ENCODE measurements around the gene WRNIP1.

WRNIP1 gene

GRCh38 chr6:2721219-2721618 is 44.0 kb upstream of the WRNIP1 start:
- DNase-seq: no peak

GRCh38 chr6:2725364-2725988 is 39.7 kb upstream of the WRNIP1 start:
- intact Hi-C loops (cut with DNase I; ENCODE audit: low total_unique reads): no loop called here
- Histone ChIP-seq H3K27me3 (no peaks in the 10 kb centered on the region), H3K4me1 (peaks cover 0 to 8% (median 0%) of the 10 kb centered on the region in 4 donors), H3K4me3 (no peak overlapping the region), H3K27ac (no peak overlapping the region), H3K36me3 (no peaks in the 10 kb centered on the region), H3K9me3 (no peaks in the 10 kb centered on the region)
- DNase-seq: no peak
- TF ChIP-seq CTCF (IDR thresholded peaks at IDR 0.05): no peak

More at GRCh38 chr6:2721219-2721618, 44.0 kb upstream of the WRNIP1 start:
- H3K4me3 ChIP-seq: no peak overlapping the region
- no peak overlapping the region for H3K27ac ChIP-seq
- intact Hi-C loops (cut with DNase I; ENCODE audit: low total_unique reads): no loop called here
- H3K27me3 ChIP-seq: no peaks in the 10 kb centered on the region
- H3K4me1 ChIP-seq: peaks cover 0 to 2% (median 0%) of the 10 kb centered on the region in 4 donors
- no peak for TF ChIP-seq CTCF (IDR thresholded peaks at IDR 0.05)
- H3K9me3 ChIP-seq: no peaks in the 10 kb centered on the region
- H3K36me3 ChIP-seq: no peaks in the 10 kb centered on the region

DNA sequence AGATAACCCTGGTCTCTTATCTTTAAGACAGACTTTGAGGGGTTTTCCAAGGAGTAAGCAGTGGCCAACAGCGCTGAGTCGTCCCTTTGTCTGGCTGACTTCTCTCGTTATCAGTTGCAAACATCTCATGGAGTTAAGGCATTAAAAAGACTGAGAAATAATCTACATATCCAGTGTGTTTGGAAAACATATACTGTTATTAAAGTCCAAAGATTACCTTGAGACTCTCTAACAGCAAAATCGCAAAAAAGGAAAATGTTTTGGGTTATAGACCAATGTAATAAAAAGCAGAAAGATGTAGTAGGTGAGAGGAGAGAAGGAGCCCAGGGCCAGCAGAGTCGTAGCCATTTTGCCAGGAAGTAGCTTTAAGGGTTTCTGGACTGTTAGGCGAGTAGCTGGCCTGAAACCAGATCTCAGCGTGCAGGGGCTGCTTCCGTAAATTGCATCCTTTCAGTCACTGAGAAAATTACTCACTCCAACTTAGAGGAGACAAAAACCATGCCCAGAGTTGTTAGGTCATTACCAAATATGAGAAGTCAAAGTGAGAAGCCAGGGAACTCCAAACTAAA is 39.1 kb upstream of the WRNIP1 start:
- peak in 1 of 2 donors; percentile 71 for DNase-seq
- H3K4me3 ChIP-seq: no peak overlapping the region
- peaks cover 0 to 8% (median 0%) of the 10 kb centered on the region in 4 donors for H3K4me1 ChIP-seq
- intact Hi-C loops (cut with DNase I; ENCODE audit: low total_unique reads): no loop called here
- no peaks in the 10 kb centered on the region for H3K9me3 ChIP-seq
- no peaks in the 10 kb centered on the region for H3K36me3 ChIP-seq
- no peak overlapping the region for H3K27ac ChIP-seq
- no peaks in the 10 kb centered on the region for H3K27me3 ChIP-seq
- TF ChIP-seq CTCF (IDR thresholded peaks at IDR 0.05): no peak

DNA sequence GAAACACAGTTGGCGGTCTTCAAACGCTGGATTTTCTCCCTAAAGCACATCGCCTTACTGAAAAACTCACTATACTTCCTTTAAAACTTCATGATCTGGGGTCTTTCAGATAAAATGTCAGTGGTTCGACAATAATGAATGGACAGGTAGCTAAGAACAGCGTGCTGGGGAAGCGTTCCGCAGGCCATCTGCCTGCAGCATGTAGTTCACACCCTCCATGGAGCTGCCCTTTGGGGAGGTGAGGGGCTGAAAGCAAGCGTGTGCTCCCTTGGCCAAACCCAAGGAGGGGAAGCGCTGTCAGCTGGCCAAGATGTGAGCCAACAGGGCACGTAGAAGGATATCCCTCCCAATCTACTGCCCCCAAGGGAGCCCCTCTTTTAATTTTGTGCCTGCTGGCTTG is 35.3 kb upstream of the WRNIP1 start:
- intact Hi-C loops (cut with DNase I; ENCODE audit: low total_unique reads): no loop called here
- H3K36me3 ChIP-seq: no peaks in the 10 kb centered on the region
- no peak for DNase-seq
- H3K4me3 ChIP-seq: no peak overlapping the region
- no peak for TF ChIP-seq CTCF (IDR thresholded peaks at IDR 0.05)
- no peaks in the 10 kb centered on the region for H3K9me3 ChIP-seq
- no peak overlapping the region for H3K27ac ChIP-seq
- H3K4me1 ChIP-seq: peaks cover 0 to 38% (median 18%) of the 10 kb centered on the region in 4 donors
- H3K27me3 ChIP-seq: no peaks in the 10 kb centered on the region

- Histone ChIP-seq H3K9me3 (no peaks in the 10 kb centered on the region), H3K27ac (no peak overlapping the region), H3K4me1 (peaks cover 0 to 41% (median 18%) of the 10 kb centered on the region in 4 donors), H3K36me3 (no peaks in the 10 kb centered on the region), H3K4me3 (no peak overlapping the region), H3K27me3 (no peaks in the 10 kb centered on the region)
- intact Hi-C loops (cut with DNase I; ENCODE audit: low total_unique reads): no loop called here
- no peak for TF ChIP-seq CTCF (IDR thresholded peaks at IDR 0.05)
- no peak for DNase-seq
Observed at GRCh38 chr6:2730353-2731107, 34.7 kb upstream of the WRNIP1 start.

Measured in tibial artery (tissue), 4 donors.